Fibroblast of the aortic adventitia (primary cell): ENCODE results near the gene VPREB3. TPM values are rescaled to one million over a fixed set of nuclear protein-coding genes. Genes with fewer than 3 reads are reported as not detected.

Experiments
- DNase-seq: peaks from one replicate; pipeline ENCODE4 v3.0.0-alpha.2; 2010; ENCODE audit warnings: low read depth
- H3K4me3 ChIP-seq: 2 replicates; pipeline ENCODE4 v1.5.1; 2011; ENCODE audit warnings: low read depth, mild to moderate bottlenecking, control low read depth, low read length, moderate library complexity
- total RNA-seq: library from RNA; depleted of rRNA; stranded (reverse); fragments of >200 nt; gene quantifications from 2 replicates; pipeline ENCODE4 v1.2.3, GENCODE V29; 2012; ENCODE audit warnings: low replicate concordance
- TF ChIP-seq, protein P1 (sequence below): IDR thresholded peaks from 2 replicates; pipeline ENCODE4 v1.5.1; 2011; ENCODE audit warnings: mild to moderate bottlenecking, low read length, control low read depth, inconsistent platforms; ENCODE audit not compliant: insufficient read depth

Gene VPREB3
- total RNA-seq, 1 donor, result not detected

- DNase-seq, result no peak
- TF ChIP-seq, protein P1, sequence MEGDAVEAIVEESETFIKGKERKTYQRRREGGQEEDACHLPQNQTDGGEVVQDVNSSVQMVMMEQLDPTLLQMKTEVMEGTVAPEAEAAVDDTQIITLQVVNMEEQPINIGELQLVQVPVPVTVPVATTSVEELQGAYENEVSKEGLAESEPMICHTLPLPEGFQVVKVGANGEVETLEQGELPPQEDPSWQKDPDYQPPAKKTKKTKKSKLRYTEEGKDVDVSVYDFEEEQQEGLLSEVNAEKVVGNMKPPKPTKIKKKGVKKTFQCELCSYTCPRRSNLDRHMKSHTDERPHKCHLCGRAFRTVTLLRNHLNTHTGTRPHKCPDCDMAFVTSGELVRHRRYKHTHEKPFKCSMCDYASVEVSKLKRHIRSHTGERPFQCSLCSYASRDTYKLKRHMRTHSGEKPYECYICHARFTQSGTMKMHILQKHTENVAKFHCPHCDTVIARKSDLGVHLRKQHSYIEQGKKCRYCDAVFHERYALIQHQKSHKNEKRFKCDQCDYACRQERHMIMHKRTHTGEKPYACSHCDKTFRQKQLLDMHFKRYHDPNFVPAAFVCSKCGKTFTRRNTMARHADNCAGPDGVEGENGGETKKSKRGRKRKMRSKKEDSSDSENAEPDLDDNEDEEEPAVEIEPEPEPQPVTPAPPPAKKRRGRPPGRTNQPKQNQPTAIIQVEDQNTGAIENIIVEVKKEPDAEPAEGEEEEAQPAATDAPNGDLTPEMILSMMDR, result no peak
Observed at GRCh38 chr22:23787600-23787896, 33.3 kb upstream of the VPREB3 start.

GRCh38 chr22:23786752-23787599, 32.8 kb upstream of the VPREB3 start, which contains the start of gene SMARCB1:
Gene SMARCB1, plus strand, starts transcription at chr22:23786966. Its CDS starts 204 bp downstream, at chr22:23787170.
- DNase-seq, result peak; percentile 93

More at GRCh38 chr22:23787600-23787896, 33.3 kb upstream of the VPREB3 start:
- H3K4me3 ChIP-seq, result peak overlapping the region; percentile 93

DNA sequence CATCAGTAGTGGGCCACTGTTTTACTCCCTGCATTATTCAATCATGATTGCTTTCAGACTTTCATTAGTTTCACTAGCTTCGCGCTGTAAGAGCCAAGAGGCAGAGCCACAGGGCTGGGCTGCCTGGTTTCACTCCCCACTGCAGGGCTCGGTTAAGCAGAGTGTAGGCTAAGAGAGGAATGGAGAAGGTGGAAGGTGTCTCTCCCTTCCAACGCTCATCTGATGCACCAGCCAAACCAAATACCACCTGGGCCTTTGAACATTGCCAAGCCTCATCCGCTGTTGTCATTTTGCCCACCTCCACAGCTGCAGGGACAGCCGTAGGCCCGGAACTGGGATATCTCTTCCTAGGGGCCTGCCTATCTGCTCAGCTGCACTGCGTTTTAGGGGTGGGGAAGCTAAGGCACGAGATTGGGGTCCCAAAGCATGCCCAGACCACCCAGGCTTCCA, 32.1 kb upstream of the VPREB3 start:
- TF ChIP-seq, protein P1, result no peak
- DNase-seq, result peak; percentile 17
- H3K4me3 ChIP-seq, result peak overlapping the region; percentile 93

More at GRCh38 chr22:23786752-23787599, 32.8 kb upstream of the VPREB3 start, which contains the start of gene SMARCB1:
- TF ChIP-seq, protein P1, result no peak
- H3K4me3 ChIP-seq, result peak within 1 kb of the TSS; percentile 93

DNA sequence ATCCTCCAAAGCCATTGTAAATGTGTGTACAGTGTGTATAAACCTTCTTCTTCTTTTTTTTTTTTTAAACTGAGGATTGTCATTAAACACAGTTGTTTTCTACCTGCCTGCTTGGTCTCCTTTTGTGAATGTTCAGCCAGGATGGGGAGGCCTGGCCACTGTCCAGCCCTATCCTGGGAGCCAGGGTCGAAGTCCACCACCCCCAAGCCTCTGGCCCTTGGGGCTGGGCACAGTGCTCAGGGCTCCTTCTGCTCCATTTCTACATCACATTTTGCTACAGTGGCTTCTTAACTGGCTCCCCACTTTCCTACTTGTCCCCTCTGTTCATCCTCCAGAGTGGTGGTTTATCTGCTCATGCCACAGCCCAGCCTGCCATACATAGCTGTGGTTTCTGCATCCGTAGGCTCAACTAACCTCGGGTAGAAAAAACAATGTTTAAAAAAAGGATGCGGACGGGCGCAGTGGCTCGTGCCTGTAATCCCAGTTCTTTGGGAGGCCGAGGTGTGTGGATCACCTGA, 30.0 kb upstream of the VPREB3 start:
- no peak for DNase-seq
- H3K4me3 ChIP-seq, result no peak overlapping the region
- TF ChIP-seq, protein P1, result no peak

DNA sequence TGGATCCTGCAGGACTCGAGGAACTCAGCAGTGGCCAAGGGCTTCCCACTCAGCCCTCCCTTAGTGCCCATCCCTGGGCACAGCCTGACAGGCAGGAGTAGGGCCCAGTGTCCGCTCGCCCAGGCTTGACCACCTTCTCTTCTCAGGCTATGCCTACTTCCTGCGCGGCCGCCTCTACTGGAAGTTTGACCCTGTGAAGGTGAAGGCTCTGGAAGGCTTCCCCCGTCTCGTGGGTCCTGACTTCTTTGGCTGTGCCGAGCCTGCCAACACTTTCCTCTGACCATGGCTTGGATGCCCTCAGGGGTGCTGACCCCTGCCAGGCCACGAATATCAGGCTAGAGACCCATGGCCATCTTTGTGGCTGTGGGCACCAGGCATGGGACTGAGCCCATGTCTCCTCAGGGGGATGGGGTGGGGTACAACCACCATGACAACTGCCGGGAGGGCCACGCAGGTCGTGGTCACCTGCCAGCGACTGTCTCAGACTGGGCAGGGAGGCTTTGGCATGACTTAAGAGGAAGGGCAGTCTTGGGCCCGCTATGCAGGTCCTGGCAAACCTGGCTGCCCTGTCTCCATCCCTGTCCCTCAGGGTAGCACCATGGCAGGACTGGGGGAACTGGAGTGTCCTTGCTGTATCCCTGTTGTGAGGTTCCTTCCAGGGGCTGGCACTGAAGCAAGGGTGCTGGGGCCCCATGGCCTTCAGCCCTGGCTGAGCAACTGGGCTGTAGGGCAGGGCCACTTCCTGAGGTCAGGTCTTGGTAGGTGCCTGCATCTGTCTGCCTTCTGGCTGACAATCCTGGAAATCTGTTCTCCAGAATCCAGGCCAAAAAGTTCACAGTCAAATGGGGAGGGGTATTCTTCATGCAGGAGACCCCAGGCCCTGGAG, 29.3 kb upstream of the VPREB3 start:
- DNase-seq, result no peak
- TF ChIP-seq, protein P1, result no peak
- no peak overlapping the region for H3K4me3 ChIP-seq

GRCh38 chr22:23782703-23783102, 28.5 kb upstream of the VPREB3 start:
- TF ChIP-seq, protein P1, result no peak
- no peak overlapping the region for H3K4me3 ChIP-seq
- DNase-seq, result no peak
